Measurements from ENCODE around the gene ACAA1. TPM values are rescaled to one million over a fixed set of nuclear protein-coding genes. Genes with fewer than 3 reads are reported as not detected.

ACAA1 gene
- total and polyA plus RNA-seq, 2 of the 13 experiments (the other 11 are each of a cell fraction or from before 2014, with no cell fraction given): 60.8 to 188 TPM

DNA sequence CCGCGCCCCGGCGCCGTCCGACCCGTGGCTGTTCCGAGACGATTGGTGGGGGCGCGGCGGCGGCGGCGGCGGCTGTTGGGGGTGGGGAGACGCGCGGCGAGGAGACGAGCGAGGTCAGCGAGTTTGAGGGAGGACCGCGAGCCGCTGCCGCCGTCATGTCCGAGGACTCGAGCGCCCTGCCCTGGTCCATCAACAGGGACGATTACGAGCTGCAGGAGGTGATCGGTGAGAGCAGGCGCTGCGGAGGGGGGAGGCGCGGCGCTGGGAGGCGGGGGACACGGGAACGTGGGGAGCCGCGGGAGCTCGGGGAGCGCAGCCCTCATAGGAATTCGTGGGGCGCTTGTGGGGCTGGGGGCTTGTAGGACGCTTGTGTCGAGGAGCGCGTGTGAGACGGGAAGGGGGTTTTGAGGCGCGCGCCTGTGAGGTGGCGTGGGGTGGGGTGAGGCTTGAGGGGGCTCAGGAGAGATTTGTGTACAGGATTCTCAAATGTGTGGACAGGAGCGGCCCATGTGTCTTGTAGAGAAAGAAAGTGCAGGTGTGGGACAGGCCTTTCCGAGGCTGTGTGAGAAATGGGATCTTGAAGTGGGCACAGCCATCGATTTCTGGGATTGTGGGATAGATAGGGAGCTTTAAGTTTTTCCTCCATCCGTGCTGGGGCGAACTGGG is 28.9 kb upstream of the ACAA1 start (continued):
- TF ChIP-seq, protein P1, sequence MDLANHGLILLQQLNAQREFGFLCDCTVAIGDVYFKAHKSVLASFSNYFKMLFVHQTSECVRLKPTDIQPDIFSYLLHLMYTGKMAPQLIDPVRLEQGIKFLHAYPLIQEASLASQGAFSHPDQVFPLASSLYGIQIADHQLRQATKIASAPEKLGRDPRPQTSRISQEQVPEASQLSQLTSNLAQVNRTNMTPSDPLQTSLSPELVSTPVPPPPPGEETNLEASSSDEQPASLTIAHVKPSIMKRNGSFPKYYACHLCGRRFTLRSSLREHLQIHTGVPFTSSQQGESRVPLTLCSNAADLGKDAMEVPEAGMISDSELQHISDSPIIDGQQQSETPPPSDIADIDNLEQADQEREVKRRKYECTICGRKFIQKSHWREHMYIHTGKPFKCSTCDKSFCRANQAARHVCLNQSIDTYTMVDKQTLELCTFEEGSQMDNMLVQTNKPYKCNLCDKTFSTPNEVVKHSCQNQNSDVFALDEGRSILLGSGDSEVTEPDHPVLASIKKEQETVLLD (CRISPR knock-in tag; IDR thresholded peaks at IDR 0.05; ENCODE audit: low read depth): peak; percentile 66; the same call in 1 of the 2 replicates
- TF ChIP-seq, protein P2, sequence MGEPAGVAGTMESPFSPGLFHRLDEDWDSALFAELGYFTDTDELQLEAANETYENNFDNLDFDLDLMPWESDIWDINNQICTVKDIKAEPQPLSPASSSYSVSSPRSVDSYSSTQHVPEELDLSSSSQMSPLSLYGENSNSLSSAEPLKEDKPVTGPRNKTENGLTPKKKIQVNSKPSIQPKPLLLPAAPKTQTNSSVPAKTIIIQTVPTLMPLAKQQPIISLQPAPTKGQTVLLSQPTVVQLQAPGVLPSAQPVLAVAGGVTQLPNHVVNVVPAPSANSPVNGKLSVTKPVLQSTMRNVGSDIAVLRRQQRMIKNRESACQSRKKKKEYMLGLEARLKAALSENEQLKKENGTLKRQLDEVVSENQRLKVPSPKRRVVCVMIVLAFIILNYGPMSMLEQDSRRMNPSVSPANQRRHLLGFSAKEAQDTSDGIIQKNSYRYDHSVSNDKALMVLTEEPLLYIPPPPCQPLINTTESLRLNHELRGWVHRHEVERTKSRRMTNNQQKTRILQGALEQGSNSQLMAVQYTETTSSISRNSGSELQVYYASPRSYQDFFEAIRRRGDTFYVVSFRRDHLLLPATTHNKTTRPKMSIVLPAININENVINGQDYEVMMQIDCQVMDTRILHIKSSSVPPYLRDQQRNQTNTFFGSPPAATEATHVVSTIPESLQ (CRISPR knock-in tag; conservative IDR thresholded peaks at IDR 0.05): no peak
- TF ChIP-seq, protein P3, sequence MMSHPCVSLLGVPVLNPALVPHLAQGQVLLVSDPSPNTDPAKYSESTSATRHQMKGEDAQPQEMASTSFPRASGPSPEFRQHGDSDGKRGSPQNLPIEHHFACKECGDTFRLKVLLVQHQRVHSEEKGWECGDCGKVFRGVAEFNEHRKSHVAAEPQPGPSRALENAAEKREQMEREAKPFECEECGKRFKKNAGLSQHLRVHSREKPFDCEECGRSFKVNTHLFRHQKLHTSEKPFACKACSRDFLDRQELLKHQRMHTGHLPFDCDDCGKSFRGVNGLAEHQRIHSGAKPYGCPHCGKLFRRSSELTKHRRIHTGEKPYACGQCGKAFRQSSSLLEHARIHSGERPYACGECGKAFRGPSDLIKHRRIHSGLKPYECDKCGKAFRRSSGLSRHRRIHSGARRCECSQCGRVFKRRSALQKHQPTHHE (CRISPR knock-in tag; IDR thresholded peaks at IDR 0.05; ENCODE audit: borderline replicate concordance): peak; percentile 42; the same call in 1 of the 2 replicates
- TF ChIP-seq ATF7-NPFF (CRISPR knock-in tag; IDR thresholded peaks at IDR 0.05; ENCODE audit: low read depth) (no peak), NFYB (CRISPR knock-in tag; IDR thresholded peaks at IDR 0.05) (no peak), SUZ12 (IDR thresholded peaks at IDR 0.05; ENCODE audit: low read depth, low read length) (no peak), ATF7 (IDR thresholded peaks at IDR 0.05) (no peak), ATF7 (CRISPR knock-in tag; IDR thresholded peaks at IDR 0.05) (0 out of 2 replicates have a peak, but pooled peaks have one; percentile 54), NONO (IDR thresholded peaks at IDR 0.05) (no peak), NONO (CRISPR knock-in tag; conservative IDR thresholded peaks at IDR 0.05) (peak; percentile 75; the same call in 1 of the 2 replicates), HNRNPL (IDR thresholded peaks at IDR 0.05; ENCODE audit: low read depth, low read length) (no peak), LCORL (IDR thresholded peaks at IDR 0.05) (no peak), LCORL (CRISPR knock-in tag; IDR thresholded peaks at IDR 0.05) (peak; percentile 12; the same call in 1 of the 2 replicates), ZNF496 (CRISPR knock-in tag; IDR thresholded peaks at IDR 0.05; ENCODE audit: insufficient replicate concordance) (no peak), ZNF451 (CRISPR knock-in tag; IDR thresholded peaks at IDR 0.05) (no peak), KAT7 (CRISPR knock-in tag; IDR thresholded peaks at IDR 0.05; ENCODE audit: borderline replicate concordance) (0 out of 2 replicates have a peak, but pooled peaks have one; percentile 40), ARNTL (CRISPR knock-in tag; IDR thresholded peaks at IDR 0.05) (0 out of 2 replicates have a peak, but pooled peaks have one; percentile 6), POGZ (CRISPR knock-in tag; IDR thresholded peaks at IDR 0.05) (0 out of 2 replicates have a peak, but pooled peaks have one; percentile 5), ZNF235 (CRISPR knock-in tag; IDR thresholded peaks at IDR 0.05; ENCODE audit: borderline replicate concordance) (0 out of 2 replicates have a peak, but pooled peaks have one; percentile 6), DMAP1 (CRISPR knock-in tag; IDR thresholded peaks at IDR 0.05) (peak; percentile 9; the same call in 1 of the 2 replicates), MAFF (IDR thresholded peaks at IDR 0.05; ENCODE audit: low read depth, low read length) (no peak), AHR (CRISPR knock-in tag; IDR thresholded peaks at IDR 0.05) (no peak)
- TF ChIP-seq, protein P4, sequence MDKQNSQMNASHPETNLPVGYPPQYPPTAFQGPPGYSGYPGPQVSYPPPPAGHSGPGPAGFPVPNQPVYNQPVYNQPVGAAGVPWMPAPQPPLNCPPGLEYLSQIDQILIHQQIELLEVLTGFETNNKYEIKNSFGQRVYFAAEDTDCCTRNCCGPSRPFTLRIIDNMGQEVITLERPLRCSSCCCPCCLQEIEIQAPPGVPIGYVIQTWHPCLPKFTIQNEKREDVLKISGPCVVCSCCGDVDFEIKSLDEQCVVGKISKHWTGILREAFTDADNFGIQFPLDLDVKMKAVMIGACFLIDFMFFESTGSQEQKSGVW (CRISPR knock-in tag; IDR thresholded peaks at IDR 0.05; ENCODE audit: borderline replicate concordance): no peak
- TF ChIP-seq, protein P5, sequence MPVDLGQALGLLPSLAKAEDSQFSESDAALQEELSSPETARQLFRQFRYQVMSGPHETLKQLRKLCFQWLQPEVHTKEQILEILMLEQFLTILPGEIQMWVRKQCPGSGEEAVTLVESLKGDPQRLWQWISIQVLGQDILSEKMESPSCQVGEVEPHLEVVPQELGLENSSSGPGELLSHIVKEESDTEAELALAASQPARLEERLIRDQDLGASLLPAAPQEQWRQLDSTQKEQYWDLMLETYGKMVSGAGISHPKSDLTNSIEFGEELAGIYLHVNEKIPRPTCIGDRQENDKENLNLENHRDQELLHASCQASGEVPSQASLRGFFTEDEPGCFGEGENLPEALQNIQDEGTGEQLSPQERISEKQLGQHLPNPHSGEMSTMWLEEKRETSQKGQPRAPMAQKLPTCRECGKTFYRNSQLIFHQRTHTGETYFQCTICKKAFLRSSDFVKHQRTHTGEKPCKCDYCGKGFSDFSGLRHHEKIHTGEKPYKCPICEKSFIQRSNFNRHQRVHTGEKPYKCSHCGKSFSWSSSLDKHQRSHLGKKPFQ (CRISPR knock-in tag; IDR thresholded peaks at IDR 0.05; ENCODE audit: insufficient replicate concordance): peak; percentile 35
